ENCODE data around the gene PAQR9.

- TF ChIP-seq, protein P1, sequence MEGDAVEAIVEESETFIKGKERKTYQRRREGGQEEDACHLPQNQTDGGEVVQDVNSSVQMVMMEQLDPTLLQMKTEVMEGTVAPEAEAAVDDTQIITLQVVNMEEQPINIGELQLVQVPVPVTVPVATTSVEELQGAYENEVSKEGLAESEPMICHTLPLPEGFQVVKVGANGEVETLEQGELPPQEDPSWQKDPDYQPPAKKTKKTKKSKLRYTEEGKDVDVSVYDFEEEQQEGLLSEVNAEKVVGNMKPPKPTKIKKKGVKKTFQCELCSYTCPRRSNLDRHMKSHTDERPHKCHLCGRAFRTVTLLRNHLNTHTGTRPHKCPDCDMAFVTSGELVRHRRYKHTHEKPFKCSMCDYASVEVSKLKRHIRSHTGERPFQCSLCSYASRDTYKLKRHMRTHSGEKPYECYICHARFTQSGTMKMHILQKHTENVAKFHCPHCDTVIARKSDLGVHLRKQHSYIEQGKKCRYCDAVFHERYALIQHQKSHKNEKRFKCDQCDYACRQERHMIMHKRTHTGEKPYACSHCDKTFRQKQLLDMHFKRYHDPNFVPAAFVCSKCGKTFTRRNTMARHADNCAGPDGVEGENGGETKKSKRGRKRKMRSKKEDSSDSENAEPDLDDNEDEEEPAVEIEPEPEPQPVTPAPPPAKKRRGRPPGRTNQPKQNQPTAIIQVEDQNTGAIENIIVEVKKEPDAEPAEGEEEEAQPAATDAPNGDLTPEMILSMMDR (IDR thresholded peaks at IDR 0.05 in 4 of 5, conservative IDR thresholded peaks at IDR 0.05 in 1 of 5) = no peak
- no peak for TF ChIP-seq POLR2A (IDR thresholded peaks at IDR 0.05)
Measured at GRCh38 chr3:142961539-142961938, 1.9 kb downstream of the PAQR9 start.
